WERI-Rb-1 (cell line): Measurements from ENCODE around the gene MEMO1.
A peak's percentile ranks its signal among the peaks of the same experiment; 100 is the strongest.

Experiments used
- DNase-seq: peaks from one replicate; pipeline ENCODE4 v3.0.0-alpha.2; 2020
- H3K27ac ChIP-seq: fragments of 250-450 bp; sonication (Bioruptor Pico); 2 replicates; pipeline ENCODE4 v1.5.1; 2020; ENCODE audit warnings: mild to moderate bottlenecking, moderate library complexity
- H3K27me3 ChIP-seq: fragments of 250-450 bp; sonication (Bioruptor Pico); 2 replicates; pipeline ENCODE4 v1.5.1; 2021; ENCODE audit warnings: mild to moderate bottlenecking, low read depth, moderate library complexity; ENCODE audit not compliant: insufficient read depth, severe bottlenecking
- H3K36me3 ChIP-seq: fragments of 250-450 bp; sonication (Bioruptor Pico); 2 replicates; pipeline ENCODE4 v1.5.1; 2020; ENCODE audit warnings: mild to moderate bottlenecking, moderate library complexity
- H3K4me3 ChIP-seq: 2 replicates; pipeline ENCODE4 v1.5.1; 2011; ENCODE audit warnings: low read depth, mild to moderate bottlenecking, control low read depth, low read length
- H3K9me3 ChIP-seq: fragments of 250-450 bp; sonication (Bioruptor Pico); 2 replicates; pipeline ENCODE4 v1.5.1; 2021; ENCODE audit warnings: mild to moderate bottlenecking, moderate library complexity; ENCODE audit not compliant: severe bottlenecking
- TF ChIP-seq, protein P1 (sequence below): IDR thresholded peaks from 2 replicates; pipeline ENCODE4 v1.5.1; 2011; ENCODE audit warnings: low read depth, mild to moderate bottlenecking, control low read depth, inconsistent platforms, low read length

MEMO1 gene

DNA sequence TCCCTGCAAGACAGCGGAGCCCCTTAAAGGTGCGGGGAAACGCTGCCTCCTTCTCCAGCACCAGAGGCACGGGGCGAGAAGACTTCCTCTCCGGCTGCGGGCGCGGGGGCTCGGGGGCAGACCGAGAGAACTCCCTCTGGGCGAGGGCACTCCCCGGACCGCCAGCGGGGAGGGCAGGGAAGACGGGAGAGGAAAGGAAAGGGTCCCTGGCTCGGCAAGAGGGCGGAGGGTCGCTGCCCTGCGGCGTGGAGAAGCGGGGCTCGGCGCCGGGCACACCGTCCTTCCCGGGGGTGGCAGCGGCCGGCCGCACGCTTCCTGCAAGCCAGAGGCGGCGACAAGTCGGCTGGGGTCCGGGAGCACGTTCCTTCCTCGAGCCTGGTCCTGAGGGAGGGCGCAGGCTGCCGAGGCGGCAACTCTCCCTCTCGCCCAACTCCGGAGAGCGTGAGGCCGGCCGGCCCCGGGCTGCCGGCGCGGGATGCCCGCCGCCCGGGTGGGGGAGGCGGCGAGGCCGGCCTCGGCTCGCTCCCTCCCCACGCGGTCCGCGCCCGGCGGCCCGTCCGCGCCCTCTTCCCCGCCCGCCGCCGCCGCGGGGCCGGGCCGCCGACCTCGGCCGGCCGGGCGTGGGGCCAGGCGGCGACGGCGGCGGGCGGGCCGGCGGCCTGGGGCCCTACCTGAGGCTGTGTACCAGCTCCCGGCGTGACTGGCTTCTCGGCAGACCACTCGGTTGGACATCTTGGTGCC is 1.1 kb downstream of the MEMO1 start:
- no peaks in the 10 kb centered on the region for H3K9me3 ChIP-seq
- TF ChIP-seq, protein P1, sequence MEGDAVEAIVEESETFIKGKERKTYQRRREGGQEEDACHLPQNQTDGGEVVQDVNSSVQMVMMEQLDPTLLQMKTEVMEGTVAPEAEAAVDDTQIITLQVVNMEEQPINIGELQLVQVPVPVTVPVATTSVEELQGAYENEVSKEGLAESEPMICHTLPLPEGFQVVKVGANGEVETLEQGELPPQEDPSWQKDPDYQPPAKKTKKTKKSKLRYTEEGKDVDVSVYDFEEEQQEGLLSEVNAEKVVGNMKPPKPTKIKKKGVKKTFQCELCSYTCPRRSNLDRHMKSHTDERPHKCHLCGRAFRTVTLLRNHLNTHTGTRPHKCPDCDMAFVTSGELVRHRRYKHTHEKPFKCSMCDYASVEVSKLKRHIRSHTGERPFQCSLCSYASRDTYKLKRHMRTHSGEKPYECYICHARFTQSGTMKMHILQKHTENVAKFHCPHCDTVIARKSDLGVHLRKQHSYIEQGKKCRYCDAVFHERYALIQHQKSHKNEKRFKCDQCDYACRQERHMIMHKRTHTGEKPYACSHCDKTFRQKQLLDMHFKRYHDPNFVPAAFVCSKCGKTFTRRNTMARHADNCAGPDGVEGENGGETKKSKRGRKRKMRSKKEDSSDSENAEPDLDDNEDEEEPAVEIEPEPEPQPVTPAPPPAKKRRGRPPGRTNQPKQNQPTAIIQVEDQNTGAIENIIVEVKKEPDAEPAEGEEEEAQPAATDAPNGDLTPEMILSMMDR: no peak
- peak; percentile 37 for DNase-seq
- H3K4me3 ChIP-seq: peak overlapping the region; percentile 97
- no peaks in the 10 kb centered on the region for H3K27me3 ChIP-seq
- peaks cover 5% of the 10 kb centered on the region; the same call in 1 of the 2 replicates for H3K36me3 ChIP-seq
- peak overlapping the region; percentile 77 for H3K27ac ChIP-seq

DNA sequence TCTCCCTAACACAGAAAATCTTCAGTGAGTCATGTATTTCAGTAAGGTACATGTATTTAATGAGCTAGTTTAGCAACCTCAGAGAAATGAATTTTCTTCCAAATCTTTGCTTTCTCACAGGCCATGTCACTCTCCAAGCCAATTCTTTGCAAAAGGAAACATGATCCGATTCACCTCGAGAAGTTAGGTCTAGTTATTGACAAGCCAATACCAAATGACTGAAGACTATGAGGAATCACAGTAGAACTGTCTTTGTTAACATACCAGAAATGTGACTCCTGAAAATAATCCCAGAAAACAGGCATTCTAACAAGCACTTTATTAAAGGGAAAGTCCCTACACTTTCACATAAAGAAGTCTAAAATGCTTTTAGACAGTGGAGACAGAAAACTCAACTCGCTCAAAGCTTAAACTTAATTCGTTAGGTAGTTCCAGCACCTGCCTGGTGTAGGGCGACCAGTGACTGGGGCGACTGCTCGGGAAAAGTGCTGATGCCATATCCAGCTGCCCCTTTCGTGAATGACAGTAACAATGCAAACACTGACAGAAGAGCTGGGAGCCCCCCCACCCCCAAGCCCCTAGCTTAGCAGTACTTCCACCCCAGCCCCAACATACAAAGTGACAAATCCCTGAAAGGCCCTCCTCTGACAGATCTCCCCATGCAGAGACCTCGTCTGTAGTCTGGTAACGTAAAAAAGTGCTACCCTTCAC is 1.8 kb downstream of the MEMO1 start:
- no peaks in the 10 kb centered on the region for H3K9me3 ChIP-seq
- TF ChIP-seq, protein P1: no peak
- no peak for DNase-seq
- no peaks in the 10 kb centered on the region for H3K27me3 ChIP-seq
- peaks cover 5% of the 10 kb centered on the region; the same call in 1 of the 2 replicates for H3K36me3 ChIP-seq
- H3K4me3 ChIP-seq: peak overlapping the region; percentile 97
- peak overlapping the region; percentile 77 for H3K27ac ChIP-seq

DNA sequence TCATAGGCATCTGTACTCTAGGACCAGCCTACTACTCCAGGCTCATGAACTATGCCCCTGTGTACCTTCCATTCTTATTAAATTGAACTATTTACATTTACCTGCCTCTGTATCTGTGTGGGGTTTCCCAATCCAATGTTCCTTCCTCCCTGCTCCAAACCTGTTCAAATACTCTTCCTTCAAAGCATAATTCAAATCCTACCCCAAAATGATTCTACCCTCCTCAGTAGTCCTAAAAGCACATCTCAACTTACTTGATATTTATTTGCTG is 3.8 kb downstream of the MEMO1 start:
- TF ChIP-seq, protein P1: no peak
- no peak overlapping the region for H3K4me3 ChIP-seq

DNA sequence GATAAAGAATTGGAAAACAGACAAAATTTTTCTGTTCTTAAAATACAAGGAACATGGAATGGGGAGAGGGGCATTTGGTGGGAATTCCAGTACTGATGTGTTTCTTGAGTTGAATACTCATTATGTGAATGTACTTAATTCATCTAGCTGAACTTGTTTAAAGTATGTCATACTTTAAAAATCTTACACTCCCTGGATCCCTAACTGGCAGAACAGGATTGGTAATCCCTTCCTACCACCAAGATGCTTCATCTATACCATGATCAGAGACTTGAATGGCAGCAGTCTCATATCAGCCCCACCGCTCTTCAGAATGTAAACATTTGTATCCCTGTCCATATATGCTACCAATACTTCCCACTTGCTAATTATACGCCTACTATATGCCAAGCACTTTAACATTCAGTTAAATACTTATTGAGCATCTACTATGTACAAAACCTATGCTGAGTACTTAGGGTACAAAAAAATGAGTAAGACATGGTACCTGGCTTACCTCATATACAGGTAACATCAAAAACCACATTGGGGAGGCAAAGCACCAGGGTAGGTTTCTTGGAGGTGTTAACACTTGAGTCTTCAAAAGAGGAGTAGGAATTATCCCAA is 5.3 kb downstream of the MEMO1 start:
- Histone ChIP-seq H3K36me3 (peaks cover 5% of the 10 kb centered on the region; the same call in 1 of the 2 replicates), H3K27me3 (no peaks in the 10 kb centered on the region), H3K9me3 (no peaks in the 10 kb centered on the region), H3K27ac (no peak overlapping the region), H3K4me3 (no peak overlapping the region)
- TF ChIP-seq, protein P1: no peak
- no peak for DNase-seq

More for the DNA sequence above, 3.8 kb downstream of the MEMO1 start:
- Histone ChIP-seq H3K9me3 (no peaks in the 10 kb centered on the region), H3K36me3 (peaks cover 5% of the 10 kb centered on the region; the same call in 1 of the 2 replicates), H3K27ac (no peak overlapping the region), H3K27me3 (no peaks in the 10 kb centered on the region)
- DNase-seq: no peak

DNA sequence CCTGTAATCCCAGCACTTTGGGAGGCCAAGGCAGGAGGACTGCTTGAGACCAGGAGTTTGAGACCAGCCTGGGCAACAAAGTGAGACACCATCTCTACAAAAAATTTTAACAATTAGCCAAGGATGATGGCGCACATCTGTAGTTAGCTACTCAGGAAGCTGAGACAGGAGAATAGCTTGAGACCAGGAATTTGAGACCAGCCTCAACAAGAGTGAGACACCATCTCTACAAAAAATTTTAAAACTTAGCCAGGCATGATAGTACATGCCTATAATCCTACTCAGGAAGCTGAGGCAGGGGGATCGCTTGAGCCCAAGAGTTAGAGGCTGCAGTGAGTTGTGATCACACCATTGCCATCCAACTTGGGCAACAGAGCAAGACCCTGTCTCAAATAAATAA is 7.0 kb downstream of the MEMO1 start:
- no peaks in the 10 kb centered on the region for H3K9me3 ChIP-seq
- no peak overlapping the region for H3K4me3 ChIP-seq
- TF ChIP-seq, protein P1: no peak
- no peak for DNase-seq
- H3K27me3 ChIP-seq: no peaks in the 10 kb centered on the region
- no peak overlapping the region for H3K27ac ChIP-seq
- H3K36me3 ChIP-seq: peaks cover 5% of the 10 kb centered on the region; the same call in 1 of the 2 replicates
